HUES48 (cell line): Measurements from ENCODE around the gene AXIN2.

Experiments used
- H3K27ac ChIP-seq: one replicate; pipeline ENCODE4 v1.7.0; 2013; ENCODE audit warnings: low read depth, low read length, inconsistent platforms
- H3K27me3 ChIP-seq: 2 replicates; pipeline ENCODE4 v1.6.1; 2013; ENCODE audit warnings: mild to moderate bottlenecking, low read length; ENCODE audit not compliant: control insufficient read depth, insufficient read depth
- H3K36me3 ChIP-seq: 2 replicates; pipeline ENCODE4 v1.6.1; 2013; ENCODE audit warnings: low read length; ENCODE audit not compliant: control insufficient read depth, insufficient read depth
- H3K4me1 ChIP-seq: 2 replicates; pipeline ENCODE4 v1.6.1; 2013; ENCODE audit warnings: mild to moderate bottlenecking, low read length; ENCODE audit not compliant: control insufficient read depth, insufficient read depth
- H3K4me3 ChIP-seq: 2 replicates; pipeline ENCODE4 v1.5.1; 2013; ENCODE audit warnings: mild to moderate bottlenecking, low read depth, low read length
- H3K9ac ChIP-seq: 2 replicates; pipeline ENCODE4 v1.6.1; 2013; ENCODE audit warnings: mild to moderate bottlenecking, low read depth, low read length, moderate library complexity
- H3K9me3 ChIP-seq: 2 replicates; pipeline ENCODE4 v1.6.1; 2013; ENCODE audit warnings: low read length; ENCODE audit not compliant: control insufficient read depth, insufficient read depth

AXIN2 gene

GRCh38 chr17:65593855-65594845 is 32.7 kb upstream of the AXIN2 start:
- H3K9ac ChIP-seq, result no peak overlapping the region
- H3K36me3 ChIP-seq, result no peaks in the 10 kb centered on the region

DNA sequence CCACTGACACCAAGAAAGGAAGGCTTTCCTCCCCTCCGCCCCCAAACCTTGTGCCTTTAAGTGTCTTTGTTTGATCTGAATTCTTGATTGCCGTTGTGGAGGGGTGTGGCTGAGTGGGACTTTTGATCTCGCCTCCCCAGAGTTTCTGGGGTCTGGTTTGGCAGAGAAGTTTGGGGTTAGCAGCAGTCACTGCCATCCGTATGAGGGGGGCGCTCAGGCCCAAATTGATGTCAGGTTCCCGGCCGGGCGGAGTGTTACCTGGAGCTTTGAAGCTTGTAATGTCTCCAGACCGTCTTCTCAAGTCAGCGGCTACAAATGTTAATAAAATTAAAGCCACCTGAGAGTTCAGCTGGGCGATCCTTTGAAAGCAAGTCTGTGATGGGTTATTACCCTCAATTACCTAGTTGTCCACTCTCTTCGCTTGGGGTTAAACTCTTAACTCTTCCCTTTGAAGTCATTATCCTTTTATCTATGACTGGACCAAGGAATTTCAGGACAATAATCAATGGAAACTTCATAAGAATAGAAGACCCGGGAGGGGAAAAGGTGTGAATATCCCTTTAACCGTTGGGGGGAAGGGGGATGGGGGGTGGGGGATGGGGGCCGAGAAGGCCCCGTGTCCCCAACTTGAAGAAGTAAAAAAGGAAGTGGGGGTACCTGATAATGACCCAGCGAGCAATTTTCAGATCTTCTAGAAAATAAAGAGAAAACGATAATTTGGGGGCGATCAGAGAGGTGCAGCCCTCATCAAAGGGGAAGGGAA is 31.8 kb upstream of the AXIN2 start:
- no peaks in the 10 kb centered on the region; the same call in 1 of the 2 replicates for H3K27me3 ChIP-seq

More at GRCh38 chr17:65593855-65594845, 32.7 kb upstream of the AXIN2 start:
- H3K27me3 ChIP-seq, result no peaks in the 10 kb centered on the region; the same call in 1 of the 2 replicates
- H3K4me1 ChIP-seq, result peaks cover 30% of the 10 kb centered on the region
- peak overlapping the region; percentile 46 for H3K4me3 ChIP-seq
- H3K9me3 ChIP-seq, result no peaks in the 10 kb centered on the region
- peak overlapping the region; percentile 81 for H3K27ac ChIP-seq

DNA sequence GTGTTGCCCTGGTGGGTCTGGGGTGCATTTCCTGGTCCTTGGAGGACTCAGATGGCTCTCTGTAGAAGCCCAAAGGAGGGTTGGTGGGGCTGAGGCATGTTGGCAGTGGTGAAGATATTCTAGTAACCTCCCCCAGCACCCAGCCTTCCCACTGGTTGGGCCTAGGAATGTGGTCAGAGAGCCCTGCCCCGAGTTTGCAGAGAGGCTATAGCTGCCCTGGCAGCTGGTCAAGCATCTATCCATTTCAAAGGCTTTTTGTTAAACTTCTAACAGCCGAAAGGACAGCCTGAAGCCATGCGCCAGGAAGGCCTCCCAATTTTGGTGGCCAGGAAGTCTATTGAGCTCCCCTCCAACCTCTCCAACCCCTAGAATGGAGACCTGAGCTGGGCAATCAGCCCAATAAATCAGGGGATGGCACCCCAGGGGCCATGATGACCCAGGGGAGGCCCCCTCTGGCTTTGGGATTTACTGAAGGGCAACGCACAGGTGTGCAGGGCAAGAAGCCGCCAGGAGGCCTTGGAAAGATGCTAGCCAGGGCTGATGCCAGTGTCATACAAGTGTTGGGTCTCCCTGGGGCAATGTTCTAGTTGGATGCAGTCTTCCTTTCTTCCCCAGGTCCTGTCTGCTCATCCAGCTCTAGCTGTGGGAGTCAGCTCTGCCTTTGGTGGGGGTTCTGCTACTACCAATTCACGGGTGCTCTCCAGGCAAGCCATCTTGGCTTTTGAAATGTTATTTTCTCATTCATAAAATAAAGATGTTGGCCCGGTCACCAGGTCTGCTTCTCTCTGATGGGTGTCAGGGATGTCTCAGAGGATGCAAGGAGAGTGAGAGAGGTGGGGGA is 30.9 kb upstream of the AXIN2 start:
- H3K27ac ChIP-seq, result peak overlapping the region; percentile 82
- H3K27me3 ChIP-seq, result no peaks in the 10 kb centered on the region; the same call in 1 of the 2 replicates
- no peaks in the 10 kb centered on the region for H3K9me3 ChIP-seq
- H3K4me3 ChIP-seq, result no peak overlapping the region
- H3K4me1 ChIP-seq, result peaks cover 31% of the 10 kb centered on the region
- no peak overlapping the region for H3K9ac ChIP-seq
- no peaks in the 10 kb centered on the region for H3K36me3 ChIP-seq

More for the DNA sequence above, 31.8 kb upstream of the AXIN2 start:
- no peaks in the 10 kb centered on the region for H3K9me3 ChIP-seq
- H3K4me1 ChIP-seq, result peaks cover 30% of the 10 kb centered on the region
- peak overlapping the region; percentile 46 for H3K4me3 ChIP-seq
- no peaks in the 10 kb centered on the region for H3K36me3 ChIP-seq
- no peak overlapping the region for H3K9ac ChIP-seq
- peak overlapping the region; percentile 82 for H3K27ac ChIP-seq

- no peaks in the 10 kb centered on the region for H3K36me3 ChIP-seq
- H3K27me3 ChIP-seq, result no peaks in the 10 kb centered on the region; the same call in 1 of the 2 replicates
These were observed 27.9 kb upstream of the AXIN2 start for GRCh38 chr17:65589321-65589720.

DNA sequence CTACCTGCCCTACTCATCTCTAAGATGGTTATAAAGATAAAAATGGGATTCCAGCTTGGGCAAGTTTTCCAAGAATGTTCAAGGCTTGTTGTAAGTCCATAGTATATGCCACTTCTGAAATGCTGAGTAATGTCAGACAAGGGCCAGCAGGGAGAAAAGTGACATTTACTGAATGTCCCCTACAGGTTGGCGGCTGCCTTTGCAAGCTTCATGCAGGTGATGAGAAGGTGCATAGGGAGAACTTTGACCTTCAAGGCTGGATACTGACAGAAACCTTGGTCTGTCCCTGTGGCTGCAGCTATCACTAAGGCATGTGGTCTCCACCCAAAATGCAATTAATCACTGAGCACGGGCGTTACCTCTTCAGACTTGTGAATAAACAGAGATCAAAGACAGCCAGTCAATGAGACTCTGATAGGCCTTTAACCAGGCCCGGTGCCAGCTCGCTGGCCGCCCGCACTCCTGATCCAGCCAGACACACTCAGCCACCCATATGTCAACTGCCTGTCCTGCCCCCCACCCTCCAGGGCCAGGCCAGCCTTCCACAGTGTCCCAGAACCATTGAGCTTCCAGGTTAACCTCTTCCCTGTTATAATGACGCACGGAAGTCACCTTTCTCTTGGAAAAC is 26.8 kb upstream of the AXIN2 start:
- H3K27ac ChIP-seq, result no peak overlapping the region
- H3K9ac ChIP-seq, result no peak overlapping the region
- peaks cover 20% of the 10 kb centered on the region for H3K4me1 ChIP-seq
- no peaks in the 10 kb centered on the region for H3K36me3 ChIP-seq
- H3K9me3 ChIP-seq, result no peaks in the 10 kb centered on the region
- H3K27me3 ChIP-seq, result no peaks in the 10 kb centered on the region; the same call in 1 of the 2 replicates
- no peak overlapping the region for H3K4me3 ChIP-seq

More at GRCh38 chr17:65589321-65589720, 27.9 kb upstream of the AXIN2 start:
- H3K9me3 ChIP-seq, result no peaks in the 10 kb centered on the region
- peaks cover 29% of the 10 kb centered on the region for H3K4me1 ChIP-seq
- no peak overlapping the region for H3K27ac ChIP-seq
- no peak overlapping the region for H3K4me3 ChIP-seq
- no peak overlapping the region for H3K9ac ChIP-seq

DNA sequence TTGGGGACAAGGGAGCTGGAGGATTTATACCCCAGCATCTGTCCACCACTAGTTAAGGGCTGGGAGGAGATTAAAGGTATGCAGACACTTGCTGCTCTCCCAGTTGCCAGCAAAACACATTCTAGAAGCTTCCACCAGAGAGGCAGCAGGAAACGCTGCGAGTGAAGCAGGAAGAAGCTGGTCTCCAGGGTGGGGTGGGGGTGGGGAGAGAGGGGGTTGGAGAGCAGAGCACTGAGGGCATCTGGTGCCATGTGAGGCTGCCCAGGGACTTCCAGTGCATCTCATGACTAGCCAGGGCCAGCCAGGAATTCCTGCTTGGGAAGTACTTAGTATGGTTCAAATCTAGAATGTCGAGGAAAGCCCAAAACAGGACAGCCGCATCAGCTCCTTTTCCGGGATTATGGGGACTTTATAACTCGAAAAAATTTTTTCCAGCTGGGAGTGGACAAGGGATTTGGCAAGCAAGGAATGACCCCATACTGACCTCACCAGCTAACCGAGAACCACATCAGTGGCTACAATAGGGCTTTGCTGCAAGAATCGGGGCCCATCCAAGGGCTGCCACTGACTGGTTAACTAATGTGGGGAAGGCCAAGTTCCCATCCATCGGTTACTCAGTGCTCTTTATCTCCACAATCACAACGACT is 26.2 kb upstream of the AXIN2 start:
- Histone ChIP-seq H3K9ac (no peak overlapping the region), H3K36me3 (no peaks in the 10 kb centered on the region), H3K9me3 (no peaks in the 10 kb centered on the region), H3K4me3 (no peak overlapping the region), H3K27me3 (no peaks in the 10 kb centered on the region; the same call in 1 of the 2 replicates), H3K4me1 (peaks cover 14% of the 10 kb centered on the region), H3K27ac (no peak overlapping the region)

DNA sequence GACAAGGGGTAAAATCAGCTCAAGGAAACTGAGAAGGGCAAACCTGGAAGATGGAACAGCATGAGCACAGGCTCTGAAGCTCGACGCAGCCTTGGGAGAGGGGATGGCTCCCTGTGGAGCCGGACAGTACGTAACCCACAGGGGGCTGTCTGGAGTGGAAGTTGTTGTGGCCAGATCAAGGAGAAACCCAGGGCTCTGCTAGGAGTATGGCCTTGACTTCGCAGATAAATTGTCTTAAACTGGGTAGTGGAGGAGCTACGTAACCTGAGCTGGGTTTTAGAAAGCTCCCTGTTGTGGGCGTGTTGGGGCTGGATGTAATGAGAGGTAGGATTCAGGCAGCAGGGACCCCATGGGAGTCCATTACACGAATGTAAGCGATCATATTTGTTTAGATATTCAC is 25.5 kb upstream of the AXIN2 start:
- Histone ChIP-seq H3K9me3 (no peaks in the 10 kb centered on the region), H3K4me3 (no peak overlapping the region), H3K27me3 (no peaks in the 10 kb centered on the region), H3K9ac (no peak overlapping the region), H3K36me3 (no peaks in the 10 kb centered on the region), H3K4me1 (peaks cover 6% of the 10 kb centered on the region; the same call in 1 of the 2 replicates), H3K27ac (no peak overlapping the region)

GRCh38 chr17:65584604-65585521 is 23.4 kb upstream of the AXIN2 start:
- Histone ChIP-seq H3K4me1 (peaks cover 4% of the 10 kb centered on the region; the same call in 1 of the 2 replicates), H3K9me3 (no peaks in the 10 kb centered on the region), H3K36me3 (no peaks in the 10 kb centered on the region), H3K27ac (no peak overlapping the region), H3K9ac (no peak overlapping the region), H3K27me3 (no peaks in the 10 kb centered on the region), H3K4me3 (no peak overlapping the region)

DNA sequence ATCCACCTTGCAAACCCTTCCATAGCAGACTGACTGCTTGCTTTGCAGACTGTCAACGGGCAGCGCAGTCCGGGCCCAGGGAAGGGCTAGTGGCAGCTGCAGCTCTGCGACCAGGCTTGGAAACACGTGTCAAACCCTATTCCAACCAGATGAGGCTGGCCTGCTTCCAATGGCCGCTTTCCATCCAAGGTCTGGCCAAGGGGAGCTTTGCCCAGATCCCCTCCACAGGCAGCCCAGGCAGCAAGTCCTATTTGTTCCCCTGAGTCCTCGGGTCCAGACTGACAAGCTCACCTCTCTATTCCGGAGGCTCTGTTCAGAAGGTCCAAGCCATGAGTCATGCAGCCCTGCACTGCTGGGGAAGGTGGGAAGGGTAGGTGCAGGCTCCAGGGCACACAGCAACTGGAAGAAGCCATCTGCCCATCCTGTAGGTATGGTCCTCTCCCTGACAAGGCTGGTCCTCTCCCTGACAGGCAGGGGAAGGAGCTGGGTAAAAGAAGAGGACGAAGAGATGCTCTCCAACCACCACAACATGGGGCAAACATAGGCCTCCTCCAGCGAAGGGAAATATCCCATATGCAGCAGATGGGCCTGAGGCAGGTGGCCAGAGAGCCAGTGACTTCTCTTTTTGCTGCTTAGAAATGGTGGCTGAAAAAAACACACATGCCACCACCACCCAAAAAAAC is 22.6 kb upstream of the AXIN2 start:
- H3K4me1 ChIP-seq, result peaks cover 4% of the 10 kb centered on the region; the same call in 1 of the 2 replicates
- H3K27ac ChIP-seq, result no peak overlapping the region
- H3K27me3 ChIP-seq, result no peaks in the 10 kb centered on the region
- H3K36me3 ChIP-seq, result no peaks in the 10 kb centered on the region
- no peak overlapping the region for H3K9ac ChIP-seq
- no peaks in the 10 kb centered on the region for H3K9me3 ChIP-seq
- H3K4me3 ChIP-seq, result no peak overlapping the region
